ENCODE results near the gene DCPS. TPM values are rescaled to one million over a fixed set of nuclear protein-coding genes. Genes with fewer than 3 reads are reported as not detected.

The DCPS gene
- total RNA-seq, 1 experiment from 2014 or later: 26.2 TPM

- H3K36me3 Mint-ChIP-seq: peaks cover 20% of the 10 kb centered on the region
- ChIA-PET POLR2A (no interaction called here), CTCF (no interaction called here)
- DNase-seq (ENCODE audit: low spot score): no peak
- no peak overlapping the region for H3K4me3 Mint-ChIP-seq
- no peak overlapping the region for H3K27ac Mint-ChIP-seq
- H3K4me1 Mint-ChIP-seq: peaks cover 20% of the 10 kb centered on the region
- ATAC-seq: no peak
- no peaks in the 10 kb centered on the region for H3K27me3 Mint-ChIP-seq (ENCODE audit: low read depth)
- no peak for TF ChIP-seq TEAD4 (CRISPR knock-in tag; IDR thresholded peaks at IDR 0.05)
- no peak for TF ChIP-seq NFE2L1 (CRISPR knock-in tag; IDR thresholded peaks at IDR 0.05)
- TF ChIP-seq GABPB1 (CRISPR knock-in tag; IDR thresholded peaks at IDR 0.05): no peak
- no peak for TF ChIP-seq JAZF1 (CRISPR knock-in tag; IDR thresholded peaks at IDR 0.05)
- TF ChIP-seq TP53 (CRISPR knock-in tag; IDR thresholded peaks at IDR 0.05): no peak
- no peak for TF ChIP-seq ZNF232 (CRISPR knock-in tag; IDR thresholded peaks at IDR 0.05)
- TF ChIP-seq PRDM15 (CRISPR knock-in tag; IDR thresholded peaks at IDR 0.05): no peak
- no peak for TF ChIP-seq OVOL2 (CRISPR knock-in tag; IDR thresholded peaks at IDR 0.05; ENCODE audit: borderline replicate concordance)
- TF ChIP-seq RELA (CRISPR knock-in tag; IDR thresholded peaks at IDR 0.05; ENCODE audit: borderline replicate concordance): no peak
- no peak for TF ChIP-seq ZNF512 (CRISPR knock-in tag; IDR thresholded peaks at IDR 0.05; ENCODE audit: borderline replicate concordance)
- no peak for TF ChIP-seq HMGXB4 (CRISPR knock-in tag; IDR thresholded peaks at IDR 0.05)
- no peak for TF ChIP-seq ZNF423 (CRISPR knock-in tag; IDR thresholded peaks at IDR 0.05)
- no peak for TF ChIP-seq SMAD3 (CRISPR knock-in tag; IDR thresholded peaks at IDR 0.05; ENCODE audit: borderline replicate concordance)
- no peak for TF ChIP-seq ZNF219 (CRISPR knock-in tag; IDR thresholded peaks at IDR 0.05; ENCODE audit: borderline replicate concordance)
- TF ChIP-seq ZNF532 (CRISPR knock-in tag; IDR thresholded peaks at IDR 0.05; ENCODE audit: borderline replicate concordance): no peak
- no peak for TF ChIP-seq GRHL2 (CRISPR knock-in tag; IDR thresholded peaks at IDR 0.05; ENCODE audit: insufficient replicate concordance, severe bottlenecking)
- no peak for TF ChIP-seq AFF4 (CRISPR knock-in tag; IDR thresholded peaks at IDR 0.05; ENCODE audit: borderline replicate concordance)
- H3K9me3 Mint-ChIP-seq: no peaks in the 10 kb centered on the region
These were observed 27.4 kb downstream of the DCPS start for GRCh38 chr11:126331286-126331685.
